NCI-H2107 treated with DMSO at 0.1 percent for 48 hours (cell line): ENCODE data around the gene STX11.

ENCODE experiments used
- DNase-seq: peaks from one replicate; lab custom pipeline; 2025; ENCODE audit not compliant: unreplicated experiment; lab: John Stamatoyannopoulos, UW

The STX11 gene

GRCh38 chr6:144141470-144141869 lies 8.8 kb upstream of the STX11 start:
- DNase-seq, result no peak

- no peak for DNase-seq
These were observed 7.2 kb upstream of the STX11 start for GRCh38 chr6:144143106-144143505.

GRCh38 chr6:144143878-144144277 lies 6.4 kb upstream of the STX11 start:
- no peak for DNase-seq

GRCh38 chr6:144144996-144145395 lies 5.3 kb upstream of the STX11 start:
- no peak for DNase-seq

- DNase-seq, result no peak
These were observed 4.8 kb upstream of the STX11 start for GRCh38 chr6:144145541-144145940.

- no peak for DNase-seq
These were observed 1.4 kb upstream of the STX11 start for GRCh38 chr6:144148886-144149285.

- DNase-seq, result no peak
These were observed 791 bp upstream of the STX11 start for GRCh38 chr6:144149558-144149893.

GRCh38 chr6:144150710-144151657 lies 667 bp downstream of the STX11 start:
- DNase-seq, result no peak

- no peak for DNase-seq
These were observed 2.1 kb downstream of the STX11 start for GRCh38 chr6:144152334-144152900.

GRCh38 chr6:144153260-144153659 lies 2.9 kb downstream of the STX11 start:
- no peak for DNase-seq

- DNase-seq, result no peak
These were observed 3.7 kb downstream of the STX11 start for GRCh38 chr6:144153971-144154370.

GRCh38 chr6:144155529-144155928 lies 5.2 kb downstream of the STX11 start:
- DNase-seq, result no peak

- no peak for DNase-seq
These were observed 6.0 kb downstream of the STX11 start for GRCh38 chr6:144156338-144156737.

- no peak for DNase-seq
These were observed 6.7 kb downstream of the STX11 start for GRCh38 chr6:144156991-144157390.

- DNase-seq, result no peak
These were observed 7.8 kb downstream of the STX11 start for GRCh38 chr6:144158133-144158532.

GRCh38 chr6:144159223-144159622 lies 8.9 kb downstream of the STX11 start:
- DNase-seq, result no peak

GRCh38 chr6:144159742-144160141 lies 9.4 kb downstream of the STX11 start:
- DNase-seq, result no peak

- DNase-seq, result no peak
These were observed 10.2 kb downstream of the STX11 start for GRCh38 chr6:144160431-144161005.

GRCh38 chr6:144161975-144162374 lies 11.7 kb downstream of the STX11 start:
- no peak for DNase-seq

- DNase-seq, result no peak
These were observed 12.7 kb downstream of the STX11 start for GRCh38 chr6:144162977-144163376.

- no peak for DNase-seq
These were observed 15.5 kb downstream of the STX11 start for GRCh38 chr6:144165784-144166183.

- DNase-seq, result no peak
These were observed 19.7 kb downstream of the STX11 start for GRCh38 chr6:144170044-144170443.
